Ectodermal cell (in vitro differentiated cells): Measurements from ENCODE around the gene CHFR.
"Not testable (repeated sequence)": the region's sequence is repeated elsewhere in the genome, so short reads cannot be mapped to it uniquely, and the experiment has no call there.

Source experiments
- H3K27ac ChIP-seq: 2 replicates; pipeline ENCODE4 v1.7.0; 2013; ENCODE audit warnings: mild to moderate bottlenecking, low read depth, low read length; ENCODE audit not compliant: insufficient read depth, poor library complexity, severe bottlenecking
- H3K27me3 ChIP-seq: 2 replicates; pipeline ENCODE4 v1.7.0; 2013; ENCODE audit warnings: mild to moderate bottlenecking, low read length; ENCODE audit not compliant: insufficient read depth, control insufficient read depth, poor library complexity, severe bottlenecking
- H3K36me3 ChIP-seq: one replicate; pipeline ENCODE4 v1.7.0; 2013; ENCODE audit warnings: low read length; ENCODE audit not compliant: control insufficient read depth, insufficient read depth
- H3K4me1 ChIP-seq: one replicate; pipeline ENCODE4 v1.7.0; 2013; ENCODE audit warnings: low read length; ENCODE audit not compliant: control insufficient read depth, insufficient read depth
- H3K4me3 ChIP-seq: 2 replicates; pipeline ENCODE4 v1.7.0; 2013; ENCODE audit warnings: low read depth, low read length, control low read depth; ENCODE audit not compliant: insufficient read depth
- H3K9me3 ChIP-seq: 2 replicates; pipeline ENCODE4 v1.7.0; 2013; ENCODE audit warnings: mild to moderate bottlenecking, low read length, moderate library complexity; ENCODE audit not compliant: control insufficient read depth
- WGBS, 2 experiments: methylation state at CpG; one replicate each; pipeline ENCODE4 v1.1.7; 2013; ENCODE audit warnings: missing lambda C conversion rate in 2 of 2; 5-methylcytosine and 5-hydroxymethylcytosine counted together

The CHFR gene

GRCh38 chr12:132856581-132856980 lies 30.8 kb downstream of the CHFR start:
- no peak overlapping the region for H3K27ac ChIP-seq
- no peak overlapping the region for H3K4me3 ChIP-seq
- H3K4me1 ChIP-seq = no peaks in the 10 kb centered on the region
- 92 to 93% methylated on average over 17 of the region's 17 CpGs for WGBS, 2 experiments
- peaks cover 12% of the 10 kb centered on the region for H3K36me3 ChIP-seq
- no peaks in the 10 kb centered on the region for H3K9me3 ChIP-seq
- no peaks in the 10 kb centered on the region for H3K27me3 ChIP-seq

- H3K27me3 ChIP-seq, H3K4me1 ChIP-seq, H3K9me3 ChIP-seq, H3K27ac ChIP-seq, H3K4me3 ChIP-seq: not testable (repeated sequence)
- H3K36me3 ChIP-seq = peaks cover 17% of the 10 kb centered on the region
- WGBS, 2 experiments = 89 to 94% methylated on average over 14 of the region's 14 CpGs
Observed at GRCh38 chr12:132855211-132855610, 32.2 kb downstream of the CHFR start.

GRCh38 chr12:132853285-132854092 lies 33.9 kb downstream of the CHFR start:
- Histone ChIP-seq H3K9me3 (no peaks in the 10 kb centered on the region), H3K27ac (no peak overlapping the region), H3K27me3 (no peaks in the 10 kb centered on the region), H3K36me3 (peaks cover 12% of the 10 kb centered on the region), H3K4me1 (no peaks in the 10 kb centered on the region), H3K4me3 (no peak overlapping the region)
- 95 to 96% methylated on average over 51 of the region's 51 CpGs for WGBS, 2 experiments

GRCh38 chr12:132852496-132852895 lies 34.9 kb downstream of the CHFR start:
- Histone ChIP-seq H3K4me3 (no peak overlapping the region), H3K4me1 (no peaks in the 10 kb centered on the region), H3K27me3 (no peaks in the 10 kb centered on the region), H3K9me3 (no peaks in the 10 kb centered on the region), H3K36me3 (peaks cover 12% of the 10 kb centered on the region), H3K27ac (no peak overlapping the region)
- WGBS, 2 experiments = 96 to 98% methylated on average over 12 of the region's 12 CpGs

GRCh38 chr12:132851465-132851864 lies 35.9 kb downstream of the CHFR start:
- H3K4me1 ChIP-seq = no peaks in the 10 kb centered on the region

GRCh38 chr12:132850291-132850690 lies 37.1 kb downstream of the CHFR start:
- WGBS, 2 experiments = 95% methylated on average over 16 of the region's 16 CpGs
- no peaks in the 10 kb centered on the region for H3K9me3 ChIP-seq
- no peaks in the 10 kb centered on the region for H3K4me1 ChIP-seq
- no peaks in the 10 kb centered on the region for H3K27me3 ChIP-seq
- no peak overlapping the region for H3K27ac ChIP-seq
- H3K36me3 ChIP-seq = peaks cover 16% of the 10 kb centered on the region
- H3K4me3 ChIP-seq = no peak overlapping the region

More at GRCh38 chr12:132851465-132851864, 35.9 kb downstream of the CHFR start:
- peaks cover 16% of the 10 kb centered on the region for H3K36me3 ChIP-seq
- no peaks in the 10 kb centered on the region for H3K9me3 ChIP-seq
- 93 to 95% methylated on average over 25 of the region's 25 CpGs for WGBS, 2 experiments
- no peaks in the 10 kb centered on the region for H3K27me3 ChIP-seq
- no peak overlapping the region for H3K4me3 ChIP-seq
- no peak overlapping the region for H3K27ac ChIP-seq

- Histone ChIP-seq H3K4me1 (no peaks in the 10 kb centered on the region), H3K27ac (no peak overlapping the region), H3K27me3 (no peaks in the 10 kb centered on the region), H3K9me3 (no peaks in the 10 kb centered on the region), H3K4me3 (no peak overlapping the region), H3K36me3 (peaks cover 16% of the 10 kb centered on the region)
- 96% methylated on average over 13 of the region's 13 CpGs for WGBS, 2 experiments
Observed at GRCh38 chr12:132848521-132848920, 38.9 kb downstream of the CHFR start.

- no peaks in the 10 kb centered on the region for H3K9me3 ChIP-seq
- H3K4me3 ChIP-seq = no peak overlapping the region
- peaks cover 17% of the 10 kb centered on the region for H3K36me3 ChIP-seq
- no peaks in the 10 kb centered on the region for H3K4me1 ChIP-seq
- H3K27ac ChIP-seq = no peak overlapping the region
- H3K27me3 ChIP-seq = no peaks in the 10 kb centered on the region
- 75% methylated on average over 30 of the region's 30 CpGs for WGBS, 2 experiments
Observed at GRCh38 chr12:132847363-132848356, 39.7 kb downstream of the CHFR start.

- not testable (repeated sequence) for H3K27ac ChIP-seq, H3K4me3 ChIP-seq, H3K9me3 ChIP-seq, H3K4me1 ChIP-seq, H3K27me3 ChIP-seq
- H3K36me3 ChIP-seq = peaks cover 16% of the 10 kb centered on the region
- WGBS, 2 experiments = 89 to 90% methylated on average over 8 to 9 of the region's 11 CpGs
Observed at GRCh38 chr12:132844681-132845080, 42.7 kb downstream of the CHFR start.

- H3K27me3 ChIP-seq = no peaks in the 10 kb centered on the region
- H3K4me3 ChIP-seq = no peak overlapping the region
- H3K27ac ChIP-seq = no peak overlapping the region
- no peaks in the 10 kb centered on the region for H3K4me1 ChIP-seq
- H3K36me3 ChIP-seq = peaks cover 16% of the 10 kb centered on the region
- no peaks in the 10 kb centered on the region for H3K9me3 ChIP-seq
- WGBS, 2 experiments = 90 to 91% methylated on average over 21 of the region's 21 CpGs
Observed at GRCh38 chr12:132842449-132843045, 44.9 kb downstream of the CHFR start.
